Measurements from ENCODE around the gene ENHO. TPM values are rescaled to one million over a fixed set of nuclear protein-coding genes. Genes with fewer than 3 reads are reported as not detected.

Gene ENHO
- total and polyA plus RNA-seq, 9 donors, result 0.22 to 0.87 (median 0.33) TPM; not detected in 2

- DNase-seq, result no peak
- no peaks in the 10 kb centered on the region for H3K9me3 ChIP-seq
- H3K4me3 ChIP-seq, result no peak overlapping the region
- no peak overlapping the region for H3K27ac ChIP-seq
- 31 to 45% (median 34%) methylated on average over 5 of the region's 5 CpGs for WGBS, 3 donors
- no peak for TF ChIP-seq EP300 (IDR thresholded peaks at IDR 0.05)
- no peak for TF ChIP-seq POLR2A (IDR thresholded peaks at IDR 0.05)
- no peak for TF ChIP-seq CTCF (IDR thresholded peaks at IDR 0.05)
- intact Hi-C loops (cut with DNase I), result no loop called here
- H3K36me3 ChIP-seq, result no peaks in the 10 kb centered on the region
- H3K27me3 ChIP-seq, result no peaks in the 10 kb centered on the region
- no peaks in the 10 kb centered on the region for H3K4me1 ChIP-seq (ENCODE audit: insufficient read depth)
Measured at GRCh38 chr9:34479431-34479866, 43.3 kb downstream of the ENHO start.

GRCh38 chr9:34477541-34477940 lies 45.2 kb downstream of the ENHO start:
- Histone ChIP-seq H3K36me3 (no peaks in the 10 kb centered on the region), H3K27me3 (no peaks in the 10 kb centered on the region), H3K4me1 (ENCODE audit: insufficient read depth) (no peaks in the 10 kb centered on the region), H3K4me3 (no peak overlapping the region), H3K9me3 (no peaks in the 10 kb centered on the region), H3K27ac (no peak overlapping the region)
- 79 to 83% (median 81%) methylated on average over 1 of the region's 1 CpG for WGBS, 3 donors
- DNase-seq, result no peak
- no peak for TF ChIP-seq POLR2A (IDR thresholded peaks at IDR 0.05)
- TF ChIP-seq EP300 (IDR thresholded peaks at IDR 0.05), result no peak
- TF ChIP-seq CTCF (IDR thresholded peaks at IDR 0.05), result no peak
- intact Hi-C loops (cut with DNase I), result no loop called here

- no peak for DNase-seq
- H3K4me3 ChIP-seq, result no peak overlapping the region
- no peak for TF ChIP-seq CTCF (IDR thresholded peaks at IDR 0.05)
- TF ChIP-seq POLR2A (IDR thresholded peaks at IDR 0.05), result no peak
- TF ChIP-seq EP300 (IDR thresholded peaks at IDR 0.05), result no peak
- no peaks in the 10 kb centered on the region for H3K4me1 ChIP-seq (ENCODE audit: insufficient read depth)
- intact Hi-C loops (cut with DNase I), result no loop called here
- no peaks in the 10 kb centered on the region for H3K9me3 ChIP-seq
- no peaks in the 10 kb centered on the region for H3K36me3 ChIP-seq
- H3K27me3 ChIP-seq, result no peaks in the 10 kb centered on the region
- H3K27ac ChIP-seq, result no peak overlapping the region
- WGBS, 3 donors, result 38 to 59% (median 53%) methylated on average over 3 of the region's 3 CpGs
Measured at GRCh38 chr9:34475097-34475496, 47.7 kb downstream of the ENHO start.

Small RNA genes lying within 50 kb of the gene (small RNA-seq; reads per million reads assigned to genes)
- gene RN7SKP24, result not detected

Other genes starting within 250 kb of the ENHO start
- 1 to 10 TPM in 3 of 7 donors, under 1 TPM in 4; 0.53 to 3.2 (median 1.00) TPM for gene KIF24, start 193.7 kb downstream of the ENHO start, total RNA-seq
- gene KIF24, start 193.7 kb downstream of the ENHO start, polyA plus RNA-seq, result 1 to 10 TPM in 1 of 2 donors, under 1 TPM in 1; 0.47 to 1.1 TPM
- gene NUDT2, start 193.4 kb downstream of the ENHO start, total RNA-seq, result 10 to 100 TPM; 14.8 to 41.4 (median 24.8) TPM
- 10 to 100 TPM; 59.3 to 61.4 TPM for gene NUDT2, start 193.4 kb downstream of the ENHO start, polyA plus RNA-seq
- gene MYORG, start 146.1 kb downstream of the ENHO start, total RNA-seq, result 1 to 10 TPM in 5 of 7 donors, under 1 TPM in 2; 0.60 to 2.3 (median 1.2) TPM
- 1 to 10 TPM in 1 of 2 donors, under 1 TPM in 1; 0.77 to 7.8 TPM for gene MYORG, start 146.1 kb downstream of the ENHO start, polyA plus RNA-seq
- 10 to 100 TPM in 5 of 7 donors, 1 to 10 TPM in 2; 5.2 to 24.7 (median 16.2) TPM for gene FAM219A, start 64.4 kb downstream of the ENHO start, total RNA-seq
- 10 to 100 TPM; 12.1 to 12.7 TPM for gene FAM219A, start 64.4 kb downstream of the ENHO start, polyA plus RNA-seq
- gene DNAI1, start 64.2 kb downstream of the ENHO start, total RNA-seq, result 10 to 100 TPM in 1 of 7 donors, 1 to 10 TPM in 4, not detected in 2; 1.5 to 26.1 (median 2.0) TPM
- gene DNAI1, start 64.2 kb downstream of the ENHO start, polyA plus RNA-seq, result under 1 TPM in 1 of 2 donors, not detected in 1; 0.10 TPM
- gene CNTFR, start 66.7 kb upstream of the ENHO start, total RNA-seq, result 1 to 10 TPM; 1.3 to 3.7 (median 2.6) TPM
- gene CNTFR, start 66.7 kb upstream of the ENHO start, polyA plus RNA-seq, result 1 to 10 TPM; 1.2 to 4.7 TPM
- gene RPP25L, start 89.1 kb upstream of the ENHO start, total RNA-seq, result 10 to 100 TPM; 14.4 to 26.0 (median 20.6) TPM
- gene RPP25L, start 89.1 kb upstream of the ENHO start, polyA plus RNA-seq, result 10 to 100 TPM in 1 of 2 donors, 1 to 10 TPM in 1; 5.4 to 28.8 TPM
- gene DCTN3, start 97.5 kb upstream of the ENHO start, total RNA-seq, result 100 to 1,000 TPM in 1 of 7 donors, 10 to 100 TPM in 6; 56.4 to 103 (median 95.3) TPM
- gene DCTN3, start 97.5 kb upstream of the ENHO start, polyA plus RNA-seq, result 100 to 1,000 TPM in 1 of 2 donors, 10 to 100 TPM in 1; 62.4 to 106 TPM
- gene ARID3C, start 106.1 kb upstream of the ENHO start, total RNA-seq, result under 1 TPM in 1 of 7 donors, not detected in 6; 0.40 TPM
- gene ARID3C, start 106.1 kb upstream of the ENHO start, polyA plus RNA-seq, result under 1 TPM in 1 of 2 donors, not detected in 1; 0.07 TPM
- 10 to 100 TPM; 47.2 to 73.9 (median 54.3) TPM for gene SIGMAR1, start 114.8 kb upstream of the ENHO start, total RNA-seq
- gene SIGMAR1, start 114.8 kb upstream of the ENHO start, polyA plus RNA-seq, result 10 to 100 TPM; 52.7 to 92.4 TPM
- 10 to 100 TPM; 33.1 to 63.3 (median 45.2) TPM for gene GALT, start 123.7 kb upstream of the ENHO start, total RNA-seq
- 10 to 100 TPM; 43.7 to 48.9 TPM for gene GALT, start 123.7 kb upstream of the ENHO start, polyA plus RNA-seq
- gene IL11RA, start 129.2 kb upstream of the ENHO start, total RNA-seq, result 10 to 100 TPM; 17.3 to 54.3 (median 35.8) TPM
- gene IL11RA, start 129.2 kb upstream of the ENHO start, polyA plus RNA-seq, result 10 to 100 TPM; 25.4 to 40.2 TPM
- gene CCL27, start 139.7 kb upstream of the ENHO start, total RNA-seq, result 1 to 10 TPM in 1 of 7 donors, under 1 TPM in 3, not detected in 3; 0.48 to 1.1 (median 0.69) TPM
- under 1 TPM in 1 of 2 donors, not detected in 1; 0.21 TPM for gene CCL27, start 139.7 kb upstream of the ENHO start, polyA plus RNA-seq
- 10 to 100 TPM in 1 of 7 donors, under 1 TPM in 1, not detected in 5; 0.97 to 14.9 TPM for gene CCL19, start 168.3 kb upstream of the ENHO start, total RNA-seq
- 10 to 100 TPM in 1 of 2 donors, under 1 TPM in 1; 0.40 to 14.5 TPM for gene CCL19, start 168.3 kb upstream of the ENHO start, polyA plus RNA-seq
- 10 to 100 TPM in 5 of 7 donors, 1 to 10 TPM in 2; 1.5 to 83.6 (median 33.8) TPM for gene CCL21, start 187.1 kb upstream of the ENHO start, total RNA-seq
- gene CCL21, start 187.1 kb upstream of the ENHO start, polyA plus RNA-seq, result 10 to 100 TPM; 39.9 to 52.0 TPM

All from ovary (tissue), 9 donors.